HCT116 (cell line): ENCODE results near the gene SIAE. TPM values are rescaled to one million over a fixed set of nuclear protein-coding genes. Genes with fewer than 3 reads are reported as not detected.

ENCODE experiments used
- ATAC-seq: fragments of 200-7000 bp; cut with Tn5 transposase; 2 replicates; pipeline ENCODE4 v1.9.1; 2020; ENCODE audit warnings: mild to moderate bottlenecking, moderate library complexity
- BruUV-seq: library from RNA; stranded (reverse); fragments of 400-500 nt; replicated peaks from 2 replicates; lab custom pipeline; 2021; lab: Mats Ljungman, UMichigan
- CTCF ChIA-PET: fragments of 300-600 bp; sonication (Branson Sonifier 250); formaldehyde crosslinking; loops from one replicate; lab custom pipeline; 2021; ENCODE audit warnings: antibody characterized with exemption; lab: Charles Lee
- POLR2A ChIA-PET: fragments of 300-600, 350-600 bp; sonication (Branson Sonifier 250); formaldehyde crosslinking; loops from one replicate; lab custom pipeline; 2021; ENCODE audit warnings: antibody characterized with exemption; lab: Charles Lee
- RAD21 ChIA-PET, 2 experiments: fragments of 300-600 bp; sonication (Branson Sonifier 250); formaldehyde crosslinking; loops; one replicate each; lab custom pipeline; 2023; ENCODE audit warnings: low total read pairs in 2 of 2; ENCODE audit not compliant: uncharacterized antibody in 2 of 2, unreplicated experiment in 2 of 2, low non-redundant PET in 1 of 2; lab: Charles Lee
- DNase-seq: peaks from one replicate; pipeline ENCODE4 v3.0.0-alpha.2; 2010; ENCODE audit warnings: low read depth, low spot score
- H2AFZ ChIP-seq: fragments of 200-600 bp; shearing (Covaris generic), sonication (generic); 2 replicates; pipeline ENCODE4 v1.6.1; 2017; ENCODE audit warnings: low read depth, mixed run types, mixed read lengths, antibody characterized with exemption, low read length; ENCODE audit not compliant: poor library complexity, severe bottlenecking
- H3K27ac ChIP-seq: 2 replicates; pipeline ENCODE4 v1.5.1; 2012; ENCODE audit warnings: low read depth, low read length
- H3K27me3 ChIP-seq: fragments of 200-600 bp; sonication (generic); 2 replicates; pipeline ENCODE4 v1.6.1; 2016; ENCODE audit warnings: mixed run types, low read length, mixed read lengths; ENCODE audit not compliant: insufficient read depth
- H3K36me3 ChIP-seq, 2 experiments: fragments of 200-500 bp in 1 of 2; fragments of 200-600 bp in 1 of 2; sonication (Bioruptor generic) in 1 of 2; sonication (generic) in 1 of 2; 2 replicates each; pipeline versions ENCODE4 v1.5.1 to v1.6.1; 2014 to 2016; ENCODE audit warnings: low read length in 2 of 2, inconsistent platforms in 1 of 2, mixed read lengths in 1 of 2, mixed run types in 1 of 2; ENCODE audit not compliant: insufficient read depth in 2 of 2, control insufficient read depth in 1 of 2
- H3K4me1 ChIP-seq, 2 experiments: fragments of 200-600 bp in 1 of 2; sonication (generic) in 1 of 2; 2 replicates each; pipeline versions ENCODE4 v1.5.1 to v1.6.1; 2012 to 2017; ENCODE audit warnings: low read length in 2 of 2, inconsistent platforms in 1 of 2, mild to moderate bottlenecking in 1 of 2, mixed read lengths in 1 of 2, mixed run types in 1 of 2, moderate library complexity in 1 of 2; ENCODE audit not compliant: insufficient read depth in 2 of 2, control insufficient read depth in 1 of 2
- H3K4me2 ChIP-seq: fragments of 200-600 bp; sonication (generic); 2 replicates; pipeline ENCODE4 v1.6.1; 2017; ENCODE audit warnings: mixed run types, low read length, mixed read lengths
- H3K4me3 ChIP-seq, 2 experiments: fragments of 200-600 bp in 1 of 2; sonication (generic) in 1 of 2; replicated peaks in 1 of 2; 2 replicates each; pipeline ENCODE4 v1.5.1; 2011 to 2016; ENCODE audit warnings: low read length in 2 of 2, control low read depth in 1 of 2, low read depth in 1 of 2, mild to moderate bottlenecking in 1 of 2, mixed read lengths in 1 of 2, mixed run types in 1 of 2
- H3K79me2 ChIP-seq: fragments of 200-600 bp; sonication (generic); 2 replicates; pipeline ENCODE4 v1.6.1; 2017; ENCODE audit warnings: mild to moderate bottlenecking, mixed run types, low read length, moderate library complexity, mixed read lengths; ENCODE audit not compliant: insufficient read depth
- H3K9ac ChIP-seq: fragments of 200-600 bp; sonication (generic); 2 replicates; pipeline ENCODE4 v1.6.1; 2016; ENCODE audit warnings: low read length, mixed read lengths
- H3K9me2 ChIP-seq: fragments of 200-600 bp; sonication (generic), shearing (Covaris generic); 2 replicates; pipeline ENCODE4 v1.6.1; 2017; ENCODE audit warnings: mixed run types, mild to moderate bottlenecking, moderate library complexity; ENCODE audit not compliant: insufficient read depth
- H3K9me3 ChIP-seq, 2 experiments: fragments of 200-500 bp in 1 of 2; fragments of 200-600 bp in 1 of 2; sonication (Bioruptor generic) in 1 of 2; sonication (generic) in 1 of 2; 2 replicates each; pipeline ENCODE4 v1.6.1; 2014 to 2017; ENCODE audit warnings: low read length in 2 of 2, mixed read lengths in 2 of 2, inconsistent platforms in 1 of 2, low read depth in 1 of 2, mild to moderate bottlenecking in 1 of 2, mixed run types in 1 of 2, moderate library complexity in 1 of 2; ENCODE audit not compliant: control insufficient read depth in 1 of 2, insufficient read depth in 1 of 2
- H4K20me1 ChIP-seq: fragments of 200-600 bp; sonication (generic), shearing (Covaris generic); 2 replicates; pipeline ENCODE4 v1.6.1; 2017; ENCODE audit warnings: mixed run types, mild to moderate bottlenecking, moderate library complexity; ENCODE audit not compliant: insufficient read depth
- ATF3 ChIP-seq: IDR thresholded peaks from 2 replicates; pipeline ENCODE4 v1.6.1; 2012
- EGR1 ChIP-seq: IDR thresholded peaks from 2 replicates; pipeline ENCODE4 v1.6.1; 2012; ENCODE audit warnings: low read depth
- SIN3A ChIP-seq: IDR thresholded peaks from 2 replicates; pipeline ENCODE4 v1.6.1; 2012; ENCODE audit warnings: low read depth
- SP1 ChIP-seq: IDR thresholded peaks from 2 replicates; pipeline ENCODE4 v1.6.1; 2012; ENCODE audit warnings: low read depth
- TCF7L2 ChIP-seq: IDR thresholded peaks from 2 replicates; pipeline ENCODE4 v1.7.0; 2011; ENCODE audit warnings: borderline replicate concordance, inconsistent platforms; ENCODE audit not compliant: insufficient read depth, insufficient read length; ENCODE audit errors: extremely low read depth
- ZBTB33 ChIP-seq: IDR thresholded peaks from 2 replicates; pipeline ENCODE4 v1.6.1; 2011; ENCODE audit warnings: mild to moderate bottlenecking, low read length, moderate library complexity; ENCODE audit not compliant: insufficient replicate concordance; ENCODE audit errors: extremely low read depth
- intact Hi-C: fragments of 100-400 bp; cut with micrococcal nuclease; formaldehyde crosslinking; loops from 2 replicates; pipeline ENCODE4 v1.10.0; 2022
- total RNA-seq: library from RNA; stranded (reverse); gene quantifications from one replicate; pipeline ENCODE4 v1.2.1, GENCODE V29; 2021; ENCODE audit not compliant: unreplicated experiment

Gene SIAE
- total RNA-seq, 1 experiment from 2014 or later = 39.2 TPM

GRCh38 chr11:124644426-124645280 is 28.9 kb downstream of the SIAE start (continued):
- TF ChIP-seq ZBTB33 (no peak), ATF3 (no peak), TCF7L2 (no peak), SIN3A (no peak)

GRCh38 chr11:124643605-124644425 is 29.7 kb downstream of the SIAE start:
- H4K20me1 ChIP-seq = no peaks in the 10 kb centered on the region
- H3K27me3 ChIP-seq = no peaks in the 10 kb centered on the region
- no peak overlapping the region for H3K4me3 ChIP-seq
- peaks cover 0 to 9% of the 10 kb centered on the region in 2 experiments; a peak in 1 of 4 replicates for H3K9me3 ChIP-seq
- CTCF ChIA-PET = interaction anchor here (0.7 to 1.6 kb wide), 6 partner anchors 11 to 669 kb away, joined by 3 to 6 read pairs (median 4); no protein-coding TSS in a partner anchor
- H3K9ac ChIP-seq = no peak overlapping the region
- ATAC-seq (no peak), DNase-seq (no peak)
- TF ChIP-seq EGR1 (0 out of 2 replicates have a peak, but pooled peaks have one; percentile 6), SP1 (no peak)
- BruUV-seq = no TSS peak
- peak overlapping the region; percentile 66 for H3K4me2 ChIP-seq
- H3K36me3 ChIP-seq = peaks cover 0 to 3% of the 10 kb centered on the region in 2 experiments; a peak in 1 of 4 replicates
- no peak overlapping the region for H3K27ac ChIP-seq
- intact Hi-C loops = loop anchor here (1.0 to 2.0 kb wide), 2 partner anchors 193 to 223 kb away; no protein-coding TSS in a partner anchor
- POLR2A ChIA-PET = no interaction called here
- H2AFZ ChIP-seq = no peak overlapping the region
- RAD21 ChIA-PET = interaction anchor here in 1 of 2 experiments (0.7 kb wide), 1 partner anchor 194 kb away, joined by 3 read pairs; no protein-coding TSS in a partner anchor
- no peaks in the 10 kb centered on the region for H3K9me2 ChIP-seq
- H3K79me2 ChIP-seq = no peaks in the 10 kb centered on the region
- peaks cover 0 to 7% of the 10 kb centered on the region in 2 experiments; a peak in 2 of 4 replicates for H3K4me1 ChIP-seq
